HG02678 (cell line): ENCODE data around the gene RGS7BP.
A peak's percentile ranks its signal among the peaks of the same experiment; 100 is the strongest.
"Not testable (repeated sequence)": the region's sequence is repeated elsewhere in the genome, so short reads cannot be mapped to it uniquely, and the experiment has no call there.

Experiments used
- ATAC-seq: cut with Tn5 transposase; IDR thresholded peaks from one replicate; pipeline ENCODE4 v1.9.1; 2021; ENCODE audit warnings: mild to moderate bottlenecking, moderate library complexity; ENCODE audit not compliant: unreplicated experiment

Gene RGS7BP

DNA sequence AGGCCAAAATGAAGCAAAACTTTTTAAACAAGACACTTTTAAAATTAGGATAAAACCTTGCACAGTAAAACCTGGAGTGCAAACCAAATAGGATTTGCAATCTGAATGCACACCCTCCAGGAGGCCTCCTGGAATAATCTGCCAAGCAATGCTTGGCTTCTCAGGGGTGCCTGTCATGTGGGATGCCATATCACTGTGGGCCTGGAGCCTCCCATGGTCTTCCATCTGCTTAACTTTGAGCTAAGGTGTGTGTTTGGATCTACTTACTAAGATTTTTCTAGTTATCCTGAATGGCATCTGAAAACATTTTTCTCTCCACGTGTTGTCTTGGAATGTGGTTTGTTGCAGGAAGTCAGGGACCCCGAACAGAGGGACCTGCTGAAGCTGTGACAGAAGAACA, 52.1 kb downstream of the RGS7BP start:
- no peak for ATAC-seq

DNA sequence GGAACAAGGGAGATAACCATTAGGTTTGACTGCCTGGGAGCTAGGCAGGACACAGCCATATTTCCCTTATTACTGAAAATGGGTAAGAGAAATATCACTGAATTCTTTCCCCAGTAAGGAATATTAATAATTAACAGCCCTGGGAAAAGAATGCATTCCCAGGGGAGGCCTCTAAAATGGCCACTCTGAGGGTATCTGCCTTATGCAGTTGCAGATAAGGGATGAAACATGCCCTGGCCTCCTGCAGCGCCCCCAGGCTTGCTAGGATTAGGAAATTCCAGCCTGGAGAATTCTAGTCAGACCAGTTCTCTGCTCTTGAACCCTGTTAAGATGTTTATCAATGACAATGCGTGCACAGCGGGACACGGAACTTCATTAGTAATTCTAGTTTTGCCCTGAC, 52.8 kb downstream of the RGS7BP start:
- ATAC-seq: not testable (repeated sequence)

DNA sequence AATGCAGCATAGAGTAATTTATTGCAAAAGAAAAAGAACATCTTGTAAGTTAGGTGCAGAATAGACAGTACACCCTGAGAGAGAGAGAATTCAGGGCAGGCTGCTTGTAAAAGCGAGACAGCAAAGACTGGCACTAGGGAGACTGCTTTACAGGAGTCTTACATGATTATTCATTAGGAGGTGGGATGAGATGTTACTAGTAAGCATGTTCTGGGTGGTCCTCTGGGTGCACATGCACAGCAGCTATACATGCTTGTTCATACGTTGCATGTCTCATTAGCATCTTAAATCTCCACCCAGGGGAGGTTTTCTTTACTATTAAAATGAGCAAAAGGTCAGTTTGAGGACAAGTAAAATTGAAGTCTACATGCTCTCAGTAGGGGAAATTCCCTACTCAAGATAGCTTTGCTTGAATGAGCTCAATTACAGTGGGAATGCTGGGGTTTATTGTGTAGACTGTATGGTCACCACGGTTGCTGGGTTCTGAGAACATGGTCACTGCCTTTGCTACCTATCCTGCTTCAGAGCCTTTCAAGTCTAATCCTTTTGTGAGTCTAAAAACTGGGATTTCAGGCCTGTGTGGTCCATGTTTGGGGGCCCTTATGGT, 60.6 kb downstream of the RGS7BP start:
- no peak for ATAC-seq

DNA sequence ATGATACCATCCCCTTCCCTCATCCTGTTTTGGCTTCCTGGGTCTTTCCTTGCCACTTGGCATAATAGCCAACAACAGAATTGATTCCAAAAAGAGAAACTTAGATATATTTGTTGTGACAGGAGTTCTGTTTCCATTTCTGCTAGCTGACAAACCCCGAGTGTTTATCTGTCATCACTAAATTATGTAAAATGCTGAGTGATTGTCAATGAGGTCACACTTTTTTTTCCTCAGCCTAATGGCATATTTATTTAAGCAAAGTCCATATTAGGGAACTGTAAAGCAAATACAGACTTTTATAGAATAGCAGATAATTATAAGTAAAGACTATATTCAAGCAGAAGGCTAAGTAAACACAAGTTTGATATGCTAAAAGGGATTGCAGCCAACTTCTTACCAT, 64.0 kb downstream of the RGS7BP start:
- ATAC-seq: no peak

DNA sequence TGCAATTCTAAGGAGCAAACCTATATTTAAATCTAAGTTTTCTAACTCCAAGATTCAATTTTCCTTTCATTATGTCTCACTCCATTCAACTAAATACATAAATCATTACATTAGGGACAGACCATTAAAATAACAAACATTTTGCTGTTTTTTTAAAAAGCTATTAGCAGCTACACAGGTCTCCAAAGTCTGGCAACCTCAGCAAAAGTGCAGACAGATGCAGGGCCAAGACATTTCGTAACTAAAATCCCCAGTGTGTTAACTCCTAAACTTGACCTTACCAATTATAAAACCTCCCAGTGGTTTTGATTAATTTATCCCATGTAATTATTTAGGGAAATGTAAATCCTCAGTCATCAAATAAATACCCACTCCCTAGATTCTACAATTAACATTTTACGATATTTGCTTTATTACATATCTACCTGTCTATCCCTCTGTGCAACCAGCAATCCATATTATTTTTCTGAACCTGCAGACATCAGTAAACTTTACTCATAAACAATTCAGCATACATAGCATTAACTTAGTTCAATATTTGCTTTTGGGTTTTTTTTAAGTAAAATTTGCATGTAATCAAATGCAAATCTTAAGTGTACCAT, 64.7 kb downstream of the RGS7BP start:
- ATAC-seq: no peak

DNA sequence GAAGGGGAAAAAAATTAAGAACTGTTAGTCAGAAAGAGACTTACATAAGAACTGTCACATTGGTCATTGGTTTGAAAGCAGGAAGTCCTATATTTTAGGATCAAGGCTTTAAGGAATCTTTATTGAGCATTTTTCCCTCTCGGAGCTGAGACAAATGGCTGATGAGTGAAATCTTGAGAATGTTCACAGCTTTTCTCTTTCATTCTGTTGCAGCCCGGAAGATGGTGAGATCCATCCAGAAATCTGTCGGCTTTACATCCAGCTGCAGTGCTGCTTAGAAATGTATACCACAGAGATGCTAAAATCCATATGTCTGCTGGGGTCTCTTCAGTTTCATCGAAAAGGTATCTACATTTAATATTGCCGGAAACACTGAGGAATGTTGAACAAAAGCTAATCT, 69.7 kb downstream of the RGS7BP start:
- ATAC-seq: no peak

DNA sequence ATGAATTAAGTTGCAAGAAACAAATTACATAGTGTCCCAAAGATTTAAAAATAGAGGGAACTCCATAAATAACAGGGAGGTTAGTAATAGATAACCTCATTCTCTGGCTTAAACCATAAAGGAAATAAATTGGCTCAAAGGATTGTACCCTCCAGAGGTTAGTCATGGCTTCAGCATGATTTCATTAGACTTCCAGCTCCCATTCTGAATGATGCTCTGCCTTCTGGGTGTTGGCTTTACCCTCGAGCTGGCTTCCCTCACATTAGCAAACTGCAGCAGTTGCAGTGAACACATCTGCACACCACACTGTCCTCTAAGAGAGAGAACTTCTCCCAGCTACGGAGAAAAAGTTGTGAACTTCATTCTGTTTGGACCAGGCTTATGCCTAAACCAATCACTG, 70.4 kb downstream of the RGS7BP start:
- ATAC-seq: no peak

DNA sequence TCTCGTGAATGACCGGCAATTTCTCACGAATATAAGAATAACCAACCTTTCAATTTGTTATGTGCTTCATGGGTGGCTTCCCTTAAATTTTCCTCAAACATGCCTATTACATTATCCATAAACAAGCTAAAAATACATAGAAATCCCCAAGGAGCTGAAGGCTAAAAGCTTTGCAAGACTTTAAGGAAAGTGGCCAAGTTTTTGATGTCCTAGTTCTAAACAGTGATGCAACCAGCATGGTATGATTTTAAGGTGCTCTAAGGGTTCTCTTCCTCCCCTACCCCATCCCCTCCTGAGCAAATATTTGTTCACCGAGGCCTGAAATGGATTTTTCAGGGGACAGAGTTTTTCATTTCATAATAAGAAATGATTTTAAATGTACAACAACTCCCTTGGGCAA, 79.8 kb downstream of the RGS7BP start:
- no peak for ATAC-seq

DNA sequence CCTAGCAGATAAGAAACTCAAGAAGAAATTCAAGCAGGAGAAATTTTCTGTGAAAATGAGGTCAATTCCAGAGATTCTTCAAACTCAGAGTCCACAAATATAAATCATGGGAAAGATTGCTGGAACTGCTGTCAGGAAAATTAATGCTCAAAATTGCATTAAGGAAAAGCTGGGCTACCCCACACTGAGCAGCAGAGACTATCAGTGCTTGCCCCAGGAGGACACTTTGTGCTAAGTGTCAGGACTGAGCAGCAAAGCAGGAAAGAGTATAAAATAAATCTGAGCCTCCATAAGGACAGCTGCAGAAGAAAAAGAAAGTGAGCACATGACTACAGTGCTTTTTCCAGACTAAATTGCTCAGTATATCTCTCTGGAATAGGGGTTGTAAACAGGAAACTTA, 81.6 kb downstream of the RGS7BP start:
- no peak for ATAC-seq

DNA sequence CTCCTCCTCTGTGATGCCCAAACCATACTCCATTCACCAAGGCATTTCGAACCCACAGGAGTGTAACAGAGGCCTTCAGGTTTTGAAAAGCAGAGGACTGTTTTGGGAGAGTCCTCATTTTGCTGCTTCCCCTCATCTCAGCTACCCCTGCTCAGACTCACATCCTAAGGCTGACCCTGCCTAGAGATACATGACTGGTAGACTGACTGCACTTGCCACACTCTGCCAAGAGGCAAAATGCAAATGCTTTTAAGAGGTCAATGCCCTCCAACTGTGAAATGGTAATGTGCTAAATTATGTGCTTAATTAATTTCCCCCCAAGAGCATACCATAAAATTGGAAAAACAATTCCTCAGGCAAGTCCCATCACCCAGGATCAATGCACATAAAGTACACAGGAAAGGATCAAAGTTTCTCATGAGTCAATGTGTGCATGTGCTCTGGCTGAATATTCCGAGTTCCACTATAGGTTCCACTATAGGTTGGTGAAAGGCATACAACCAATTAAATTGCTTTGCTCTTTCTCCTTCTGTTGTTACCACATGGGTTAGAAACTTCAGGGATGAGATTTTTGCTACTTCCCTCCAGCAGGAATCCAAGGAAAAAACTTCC, 87.0 kb downstream of the RGS7BP start:
- no peak for ATAC-seq

DNA sequence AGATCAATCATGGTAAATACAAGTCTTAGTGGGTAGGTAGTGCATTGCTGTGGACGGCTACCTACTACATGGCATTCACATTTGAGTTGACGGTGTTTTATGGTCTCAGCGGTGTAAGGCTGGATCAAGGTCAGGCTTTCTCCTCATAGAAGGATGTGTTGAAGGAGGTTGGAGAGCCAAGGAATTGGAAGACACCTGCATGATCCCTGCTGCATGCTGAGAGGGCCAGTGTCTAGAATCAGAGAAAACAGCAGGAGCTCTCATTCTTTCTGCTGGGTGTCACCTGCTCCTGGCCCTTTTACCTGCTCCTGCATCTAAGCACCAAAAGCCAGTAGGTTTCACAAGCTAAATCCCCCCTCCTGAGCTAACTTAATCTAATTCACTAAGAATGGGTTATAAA, 88.2 kb downstream of the RGS7BP start:
- no peak for ATAC-seq

DNA sequence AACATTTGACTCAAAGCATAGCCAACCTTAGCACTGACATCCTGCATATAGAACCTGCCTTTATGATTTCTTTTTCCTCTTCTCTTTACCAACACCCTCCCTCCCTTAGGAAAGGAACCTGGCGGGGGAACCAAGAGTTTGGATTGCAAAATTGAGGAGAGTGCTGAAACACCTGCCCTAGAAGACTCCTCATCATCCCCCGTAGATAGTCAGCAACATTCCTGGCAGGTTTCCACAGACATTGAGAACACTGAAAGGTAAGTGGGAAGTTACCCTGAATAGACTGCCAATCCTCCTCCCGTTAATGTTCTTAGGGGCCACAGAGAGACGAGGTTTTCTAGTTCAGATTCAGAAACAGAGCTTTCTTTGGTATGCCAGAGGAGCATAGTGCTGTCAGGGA, 88.8 kb downstream of the RGS7BP start:
- ATAC-seq: no peak

DNA sequence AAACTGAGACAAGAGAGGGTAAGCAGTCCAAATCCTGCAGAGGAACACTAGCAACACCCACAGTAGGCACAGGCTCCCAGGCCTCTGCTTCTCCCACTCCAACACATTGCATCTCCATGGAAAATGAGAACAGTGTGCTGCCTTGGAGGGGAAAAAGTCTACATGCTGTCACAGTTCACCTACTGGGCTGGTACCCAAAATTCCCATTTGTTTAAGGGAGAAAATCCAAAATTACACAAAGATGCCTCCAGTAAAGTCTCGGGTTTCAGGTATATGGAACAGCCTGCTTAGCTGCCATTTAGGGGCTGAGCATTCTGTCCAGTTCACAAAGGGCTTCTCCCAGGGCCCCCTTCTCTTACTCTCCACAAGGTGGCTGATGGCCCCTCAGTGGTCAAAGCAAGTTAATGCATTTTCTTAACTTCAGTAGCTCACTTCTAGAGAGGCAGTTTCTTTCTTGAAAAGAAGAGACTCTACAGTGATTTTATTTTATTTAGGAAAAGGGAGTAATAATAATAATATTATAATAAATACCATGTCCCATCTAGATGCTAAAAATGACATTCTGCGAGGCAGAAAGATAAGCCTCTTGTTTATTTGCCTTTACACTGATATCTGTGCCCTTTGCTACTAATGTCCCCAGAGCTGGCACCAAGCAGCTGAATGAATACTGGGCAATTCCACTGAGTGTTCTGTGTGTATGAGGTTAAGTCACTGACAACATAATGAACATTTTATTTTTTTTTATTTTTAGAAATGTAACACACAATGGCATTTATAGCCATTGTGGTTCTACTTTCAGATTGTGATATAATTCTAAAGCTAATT, 89.4 kb downstream of the RGS7BP start:
- no peak for ATAC-seq

DNA sequence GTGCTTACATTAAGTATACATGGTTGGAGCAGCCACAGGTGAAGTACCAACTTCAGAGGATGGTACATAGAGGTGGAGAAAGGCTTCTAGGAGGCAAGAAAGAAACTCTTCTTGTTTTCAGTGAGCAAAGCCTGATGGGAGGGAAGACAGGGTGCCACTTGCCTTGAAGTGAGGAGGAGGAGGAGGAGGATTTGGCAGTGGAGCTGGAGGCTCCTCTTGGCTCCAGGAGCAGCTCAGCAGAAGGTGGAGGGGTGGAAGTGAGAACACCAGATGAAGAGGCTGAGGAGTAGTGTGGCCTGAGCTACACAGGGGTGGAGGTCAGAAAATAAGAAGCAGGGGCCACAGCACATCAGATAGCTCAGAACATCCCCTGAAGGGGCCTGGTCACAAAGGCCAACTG, 93.4 kb downstream of the RGS7BP start:
- no peak for ATAC-seq

DNA sequence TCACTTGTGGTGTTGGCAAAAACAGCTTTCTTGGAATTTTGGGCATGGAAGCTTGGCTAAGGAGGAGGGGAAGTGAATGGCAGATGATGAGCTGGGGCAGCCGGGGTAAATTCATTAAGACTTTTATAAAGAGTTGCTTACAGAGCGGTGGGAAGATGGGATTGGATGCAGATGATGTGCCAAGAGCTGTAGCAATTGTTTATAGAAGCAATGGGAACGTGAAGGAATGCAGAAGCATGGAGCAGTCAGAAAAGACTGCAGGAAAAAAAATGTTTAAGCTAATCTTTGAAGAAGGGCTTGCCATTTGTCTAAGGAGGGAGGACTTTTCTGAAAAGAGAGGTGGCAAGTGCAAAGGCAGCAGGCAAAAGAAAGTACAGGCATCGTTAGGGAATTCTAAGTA, 97.9 kb downstream of the RGS7BP start:
- no peak for ATAC-seq

DNA sequence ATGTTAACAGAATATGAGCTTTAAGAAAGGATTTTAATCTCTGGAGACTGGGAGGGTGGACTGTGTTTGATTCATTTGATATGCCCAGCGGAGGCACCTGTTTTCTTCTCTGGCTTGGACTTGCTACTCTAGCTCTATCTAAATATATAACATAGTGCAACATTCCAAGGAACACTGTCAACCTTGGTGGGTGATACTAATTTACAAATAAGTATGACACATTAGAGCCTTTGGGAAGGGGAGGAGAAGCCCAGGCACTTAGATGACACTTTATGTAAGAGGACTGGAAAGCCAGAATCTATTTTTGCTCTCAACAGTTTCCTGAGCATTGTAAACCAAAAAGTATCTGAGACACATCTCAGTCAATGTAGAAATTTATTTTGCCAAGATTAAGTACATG, 101.1 kb downstream of the RGS7BP start:
- no peak for ATAC-seq

DNA sequence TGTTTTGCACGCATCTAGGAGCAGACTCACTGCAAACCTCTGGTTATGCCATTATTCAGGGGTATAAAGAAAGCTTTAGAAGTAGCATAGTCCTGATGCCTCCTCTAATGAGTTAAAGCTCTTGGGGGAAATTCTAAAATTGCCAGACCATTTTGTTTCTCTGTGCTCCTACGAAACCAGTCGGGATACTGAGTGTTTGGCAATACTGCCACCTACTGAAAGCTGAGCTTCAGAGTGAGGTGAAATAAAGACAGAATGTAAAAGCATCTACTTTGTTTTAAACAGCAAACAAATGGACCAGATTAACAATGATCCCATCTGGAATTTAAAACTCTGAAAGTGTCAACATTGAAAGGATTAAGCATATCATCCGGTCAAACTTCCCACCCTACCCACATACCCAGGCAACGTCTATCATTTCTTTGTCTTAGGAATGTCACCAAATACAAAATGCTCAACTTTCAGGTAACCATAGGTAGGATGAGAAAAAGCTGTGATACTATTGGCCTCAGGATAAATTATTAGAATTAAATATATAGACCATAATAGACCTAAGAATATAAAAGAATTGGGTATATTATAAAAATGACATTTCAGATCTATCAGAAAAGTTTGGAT, 106.6 kb downstream of the RGS7BP start:
- no peak for ATAC-seq

DNA sequence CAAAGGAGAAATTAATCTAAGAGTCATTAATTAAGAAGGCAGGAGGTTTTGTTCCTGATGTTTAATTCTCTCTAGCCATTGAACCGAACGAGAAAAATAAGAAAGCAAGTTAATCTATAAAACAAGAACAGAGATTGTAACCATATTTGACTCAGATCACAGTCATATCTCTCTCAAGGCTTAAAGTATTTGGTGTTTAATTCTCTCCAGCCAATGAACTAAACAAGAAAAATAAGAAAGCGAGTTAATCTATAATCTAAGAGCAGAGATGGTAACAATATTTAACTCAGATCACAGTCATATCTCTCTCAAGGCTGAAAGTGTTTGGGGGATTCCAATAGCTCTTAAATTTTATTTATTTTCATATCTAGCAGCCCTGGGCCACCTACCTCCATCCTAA, 110.1 kb downstream of the RGS7BP start:
- ATAC-seq: peak; percentile 87

DNA sequence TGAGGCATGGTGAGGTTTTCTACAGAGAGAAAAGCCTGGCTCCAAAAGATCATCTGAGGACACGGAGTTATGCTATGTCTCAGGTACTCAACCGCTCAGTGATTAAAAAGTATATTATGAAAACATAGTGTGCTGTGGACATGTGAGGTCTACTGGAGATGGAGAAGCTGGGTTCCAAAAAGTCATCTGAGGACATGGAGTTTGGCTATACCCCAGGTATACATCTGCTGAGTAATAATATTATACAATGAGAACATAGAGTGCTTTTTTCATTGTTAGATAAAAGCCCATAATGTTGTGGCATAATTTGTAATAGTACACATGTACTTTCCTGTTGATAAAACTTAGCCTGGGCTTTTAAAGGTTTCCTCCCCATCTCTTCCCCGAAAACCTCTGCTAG, 113.8 kb downstream of the RGS7BP start:
- no peak for ATAC-seq

DNA sequence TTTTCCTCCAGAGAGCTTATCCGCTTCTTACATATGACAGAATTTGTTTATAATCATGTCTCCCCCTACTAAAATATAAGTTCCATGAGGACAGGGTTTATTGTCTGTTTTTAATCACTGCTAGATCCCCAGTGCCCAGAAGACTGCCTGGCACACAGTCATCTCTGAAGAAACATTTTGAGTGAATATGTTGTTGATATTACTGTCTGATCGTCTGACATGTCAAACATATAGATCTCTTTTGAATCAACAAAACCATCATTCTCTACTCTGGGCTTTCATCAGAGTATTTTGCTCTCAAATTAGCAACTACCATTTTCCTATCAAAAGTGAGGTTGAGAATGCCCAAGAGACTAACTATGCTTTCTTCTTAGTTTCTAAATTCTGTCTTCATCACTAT, 117.2 kb downstream of the RGS7BP start:
- no peak for ATAC-seq

DNA sequence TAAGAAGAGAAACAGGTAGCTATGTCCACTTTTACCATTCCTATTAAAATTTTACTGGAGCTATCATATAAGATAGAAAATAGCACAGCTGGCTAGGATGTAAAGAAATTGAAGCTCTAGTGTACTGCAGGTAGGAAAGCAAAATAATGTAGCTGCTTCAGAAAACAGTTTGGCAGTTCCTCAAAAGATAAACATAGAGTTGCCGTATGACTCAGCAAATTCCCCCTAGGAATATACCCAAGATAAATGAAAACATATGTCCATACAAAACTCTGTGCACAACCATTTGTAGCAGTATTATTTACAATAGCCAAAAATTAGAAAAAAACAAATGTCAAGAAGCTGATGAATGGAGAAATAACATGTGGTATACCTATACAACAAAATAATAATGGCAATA, 119.9 kb downstream of the RGS7BP start:
- ATAC-seq: no peak

DNA sequence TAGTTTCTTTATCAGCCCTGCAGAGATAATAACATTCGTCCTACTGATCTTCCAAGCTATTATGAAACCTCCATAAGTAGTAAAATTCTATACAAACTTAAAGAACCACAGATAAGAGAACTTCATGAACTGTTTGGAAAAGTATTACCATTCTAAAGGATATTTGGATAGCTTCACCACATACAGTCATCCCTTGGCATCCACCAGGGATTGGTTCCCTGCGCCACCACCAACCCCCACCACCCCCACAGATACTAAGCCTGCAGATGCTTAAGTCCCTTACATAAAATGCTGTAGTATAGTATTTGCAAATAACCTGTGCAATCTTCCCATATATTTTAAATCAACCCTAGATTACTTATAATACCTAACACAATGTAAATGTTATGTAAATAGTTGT, 123.1 kb downstream of the RGS7BP start:
- no peak for ATAC-seq
